HEK293T (cell line): Measurements from ENCODE around the gene SHROOM1.

Experiments used
- CTBP1 ChIP-seq: fragments of 450-650 bp; IDR thresholded peaks from 2 replicates; pipeline ENCODE4 v1.6.1; 2016; ENCODE audit warnings: borderline replicate concordance
- ELF4 ChIP-seq: fragments of 450-650 bp; IDR thresholded peaks from 2 replicates; pipeline ENCODE4 v1.6.1; 2017; ENCODE audit warnings: antibody characterized with exemption
- FOXK2 ChIP-seq: fragments of 450-650 bp; IDR thresholded peaks from 2 replicates; pipeline ENCODE4 v1.6.1; 2016; ENCODE audit warnings: mild to moderate bottlenecking
- NFRKB ChIP-seq: fragments of 450-650 bp; IDR thresholded peaks from 2 replicates; pipeline ENCODE4 v1.6.1; 2016; ENCODE audit warnings: mild to moderate bottlenecking, moderate library complexity
- SP1 ChIP-seq: fragments of 450-650 bp; IDR thresholded peaks from 2 replicates; pipeline ENCODE4 v1.6.1; 2017
- TARDBP ChIP-seq: fragments of 450-650 bp; IDR thresholded peaks from 2 replicates; pipeline ENCODE4 v1.6.1; 2016

- TF ChIP-seq SP1 (no peak), NFRKB (no peak), TARDBP (no peak), ELF4 (no peak), CTBP1 (no peak), FOXK2 (no peak)
These were observed 43.4 kb downstream of the SHROOM1 start for GRCh38 chr5:132787076-132787475.
